HG03520 (cell line): ENCODE results near the gene UTP11.
"Not testable (repeated sequence)": the region's sequence is repeated elsewhere in the genome, so short reads cannot be mapped to it uniquely, and the experiment has no call there.

Experiments used
- ATAC-seq: cut with Tn5 transposase; IDR thresholded peaks from one replicate; pipeline ENCODE4 v1.9.1; 2021; ENCODE audit warnings: mild to moderate bottlenecking, moderate library complexity; ENCODE audit not compliant: unreplicated experiment

Gene UTP11

GRCh38 chr1:38012363-38013226 lies at the start of gene UTP11:
TSS of gene UTP11 (plus strand) at chr1:38012734. CDS start at chr1:38012803, 69 bp downstream.
- peak; percentile 96 for ATAC-seq

- not testable (repeated sequence) for ATAC-seq
These were observed 48.4 kb upstream of the UTP11 start for GRCh38 chr1:37964106-37964505.

- ATAC-seq: no peak
These were observed 47.2 kb upstream of the UTP11 start for GRCh38 chr1:37965301-37965700.

GRCh38 chr1:37973684-37974083 lies 38.9 kb upstream of the UTP11 start:
- not testable (repeated sequence) for ATAC-seq

- no peak for ATAC-seq
These were observed 38.0 kb upstream of the UTP11 start for GRCh38 chr1:37974567-37974966.

GRCh38 chr1:37975083-37975482 lies 37.5 kb upstream of the UTP11 start:
- ATAC-seq: not testable (repeated sequence)

GRCh38 chr1:37978541-37978940 lies 34.0 kb upstream of the UTP11 start:
- no peak for ATAC-seq

GRCh38 chr1:37983546-37983945 lies 29.0 kb upstream of the UTP11 start:
- no peak for ATAC-seq

GRCh38 chr1:37987679-37988078 lies 24.9 kb upstream of the UTP11 start:
- ATAC-seq: no peak

- no peak for ATAC-seq
These were observed 23.1 kb upstream of the UTP11 start for GRCh38 chr1:37989361-37989930.

- no peak for ATAC-seq
These were observed 17.5 kb upstream of the UTP11 start for GRCh38 chr1:37994886-37995566.

GRCh38 chr1:37995751-37996345 lies 16.7 kb upstream of the UTP11 start:
- no peak for ATAC-seq

- no peak for ATAC-seq
These were observed 15.1 kb upstream of the UTP11 start for GRCh38 chr1:37997256-37998088.

GRCh38 chr1:37998089-37998808 lies 14.3 kb upstream of the UTP11 start:
- ATAC-seq: no peak

- no peak for ATAC-seq
These were observed 13.6 kb upstream of the UTP11 start for GRCh38 chr1:37998913-37999429.

GRCh38 chr1:37999430-38000232 lies 12.9 kb upstream of the UTP11 start:
- no peak for ATAC-seq

GRCh38 chr1:38000233-38000528 lies 12.4 kb upstream of the UTP11 start:
- ATAC-seq: no peak

- ATAC-seq: no peak
These were observed 11.7 kb upstream of the UTP11 start for GRCh38 chr1:38000529-38001455.
